Measurements from ENCODE around the gene ID2.

GRCh38 chr2:8684878-8685696 is 3.2 kb downstream of the ID2 start:
- no peak for TF ChIP-seq RCOR1 (IDR thresholded peaks at IDR 0.05; ENCODE audit: low read depth, low read length)
- TF ChIP-seq CTCF (IDR thresholded peaks at IDR 0.05) = no peak
- TF ChIP-seq MAZ (IDR thresholded peaks at IDR 0.05; ENCODE audit: borderline replicate concordance, low read depth, low read length) = no peak

All from A549 (cell line).